ENCODE data around the gene PTPN14. TPM values are rescaled to one million over a fixed set of nuclear protein-coding genes. Genes with fewer than 3 reads are reported as not detected.

The PTPN14 gene
- total RNA-seq, 5 donors from 2014 or later (not counting 1 experiment from before 2014, with no cell fraction given), result 0.02 to 0.36 (median 0.29) TPM

- no peaks in the 10 kb centered on the region for H3K4me1 ChIP-seq (ENCODE audit: control insufficient read depth in 1 of 2, extremely low read depth in 1 of 2, insufficient read depth in 2 of 2, low read length in 2 of 2)
- no peak for ATAC-seq (replicated peaks in 1 of 4)
- H3K27ac ChIP-seq (ENCODE audit: low read length), result no peak overlapping the region
- no peak overlapping the region for H3K4me3 ChIP-seq (ENCODE audit: control insufficient read depth in 1 of 2, extremely low read depth in 1 of 2, low read length in 1 of 2)
- H3K27me3 ChIP-seq (replicated peaks in 1 of 2; ENCODE audit: control insufficient read depth in 2 of 2, extremely low read depth in 1 of 2, insufficient read depth in 2 of 2, low read length in 1 of 2), result no peaks in the 10 kb centered on the region
- peaks cover 3 to 5% (median 3%) of the 10 kb centered on the region in 3 donors for H3K9me3 Mint-ChIP-seq
- H3K27me3 Mint-ChIP-seq, result no peaks in the 10 kb centered on the region
- no peaks in the 10 kb centered on the region for H3K9me3 ChIP-seq
- no peak overlapping the region for H3K4me3 Mint-ChIP-seq
- CTCF ChIA-PET, result interaction anchor here (0.6 to 1.3 kb wide), 4 partner anchors 17 to 135 kb away, joined by 3 to 11 read pairs (median 4); no protein-coding TSS in a partner anchor
- POLR2A ChIA-PET, result interaction anchor here (0.6 to 0.7 kb wide), 2 partner anchors 18 to 911 kb away, joined by 3 to 4 read pairs; no protein-coding TSS in a partner anchor
- DNase-seq, result no peak
- no peak overlapping the region for H3K27ac Mint-ChIP-seq
- no peaks in the 10 kb centered on the region for H3K4me1 Mint-ChIP-seq
- H3K36me3 Mint-ChIP-seq, result peaks cover 13% of the 10 kb centered on the region
- no CpG with 5 or more reads among the region's 2 CpGs for WGBS (ENCODE audit: insufficient coverage)
- peaks cover 0 to 3% of the 10 kb centered on the region in 2 donors for H3K36me3 ChIP-seq (ENCODE audit: control insufficient read depth in 2 of 2, extremely low read depth in 1 of 2, insufficient read depth in 1 of 2, low read length in 1 of 2)
These were observed 201.6 kb downstream of the PTPN14 start for GRCh38 chr1:214349781-214350180.

GRCh38 chr1:214349008-214349407 lies 202.4 kb downstream of the PTPN14 start:
- Mint-ChIP-seq H3K9me3 (peaks cover 8 to 11% (median 8%) of the 10 kb centered on the region in 3 donors), H3K4me3 (no peak overlapping the region), H3K27me3 (no peaks in the 10 kb centered on the region), H3K36me3 (peaks cover 21% of the 10 kb centered on the region), H3K4me1 (no peaks in the 10 kb centered on the region), H3K27ac (no peak overlapping the region)
- DNase-seq, result no peak
- Histone ChIP-seq H3K9me3 (no peaks in the 10 kb centered on the region), H3K4me1 (ENCODE audit: control insufficient read depth in 1 of 2, extremely low read depth in 1 of 2, insufficient read depth in 2 of 2, low read length in 2 of 2) (no peaks in the 10 kb centered on the region), H3K4me3 (ENCODE audit: control insufficient read depth in 1 of 2, extremely low read depth in 1 of 2, low read length in 1 of 2) (no peak overlapping the region), H3K27me3 (replicated peaks in 1 of 2; ENCODE audit: control insufficient read depth in 2 of 2, extremely low read depth in 1 of 2, insufficient read depth in 2 of 2, low read length in 1 of 2) (no peaks in the 10 kb centered on the region), H3K36me3 (ENCODE audit: control insufficient read depth in 2 of 2, extremely low read depth in 1 of 2, insufficient read depth in 1 of 2, low read length in 1 of 2) (peaks cover 0 to 4% of the 10 kb centered on the region in 2 donors), H3K27ac (ENCODE audit: low read length) (no peak overlapping the region)
- CTCF ChIA-PET, result interaction anchor here in 1 of 2 donors (0.6 to 1.2 kb wide), 2 partner anchors 17 to 40 kb away, joined by 3 read pairs; no protein-coding TSS in a partner anchor
- 100% methylated on average over 2 of the region's 5 CpGs for WGBS (ENCODE audit: insufficient coverage)
- POLR2A ChIA-PET, result interaction anchor here in 1 of 2 donors (0.7 kb wide), 1 partner anchor 17 kb away, joined by 3 read pairs; no protein-coding TSS in a partner anchor
- ATAC-seq (replicated peaks in 1 of 4), result no peak

GRCh38 chr1:214344897-214345296 lies 206.5 kb downstream of the PTPN14 start:
- Mint-ChIP-seq H3K27ac (no peak overlapping the region), H3K36me3 (peaks cover 51% of the 10 kb centered on the region), H3K4me3 (no peak overlapping the region), H3K9me3 (peaks cover 8 to 15% (median 8%) of the 10 kb centered on the region in 3 donors), H3K4me1 (no peaks in the 10 kb centered on the region), H3K27me3 (no peaks in the 10 kb centered on the region)
- peaks cover 0 to 9% of the 10 kb centered on the region in 2 donors for H3K36me3 ChIP-seq (ENCODE audit: control insufficient read depth in 2 of 2, extremely low read depth in 1 of 2, insufficient read depth in 1 of 2, low read length in 1 of 2)
- POLR2A ChIA-PET, result no interaction called here
- DNase-seq, result no peak
- H3K4me1 ChIP-seq (ENCODE audit: control insufficient read depth in 1 of 2, extremely low read depth in 1 of 2, insufficient read depth in 2 of 2, low read length in 2 of 2), result no peaks in the 10 kb centered on the region
- no peak overlapping the region for H3K27ac ChIP-seq (ENCODE audit: low read length)
- CTCF ChIA-PET, result interaction anchor here in 1 of 2 donors (1.4 kb wide), 1 partner anchor 83 kb away, joined by 8 read pairs; no protein-coding TSS in a partner anchor
- no peaks in the 10 kb centered on the region for H3K27me3 ChIP-seq (replicated peaks in 1 of 2; ENCODE audit: control insufficient read depth in 2 of 2, extremely low read depth in 1 of 2, insufficient read depth in 2 of 2, low read length in 1 of 2)
- no peaks in the 10 kb centered on the region for H3K9me3 ChIP-seq
- no peak for ATAC-seq (replicated peaks in 1 of 4)
- H3K4me3 ChIP-seq (ENCODE audit: control insufficient read depth in 1 of 2, extremely low read depth in 1 of 2, low read length in 1 of 2), result no peak overlapping the region

GRCh38 chr1:214342525-214342924 lies 208.9 kb downstream of the PTPN14 start:
- ChIA-PET CTCF (no interaction called here), POLR2A (no interaction called here)
- H3K27me3 ChIP-seq (replicated peaks in 1 of 2; ENCODE audit: control insufficient read depth in 2 of 2, extremely low read depth in 1 of 2, insufficient read depth in 2 of 2, low read length in 1 of 2), result no peaks in the 10 kb centered on the region
- peaks cover 5 to 12% of the 10 kb centered on the region in 2 donors for H3K36me3 ChIP-seq (ENCODE audit: control insufficient read depth in 2 of 2, extremely low read depth in 1 of 2, insufficient read depth in 1 of 2, low read length in 1 of 2)
- Mint-ChIP-seq H3K36me3 (peaks cover 65% of the 10 kb centered on the region), H3K4me1 (no peaks in the 10 kb centered on the region), H3K4me3 (no peak overlapping the region), H3K27ac (no peak overlapping the region), H3K27me3 (no peaks in the 10 kb centered on the region), H3K9me3 (peaks cover 8 to 15% (median 8%) of the 10 kb centered on the region in 3 donors)
- ATAC-seq (replicated peaks in 1 of 4) (no peak), DNase-seq (no peak)
- no peaks in the 10 kb centered on the region for H3K9me3 ChIP-seq
- H3K4me3 ChIP-seq (ENCODE audit: control insufficient read depth in 1 of 2, extremely low read depth in 1 of 2, low read length in 1 of 2), result no peak overlapping the region
- H3K27ac ChIP-seq (ENCODE audit: low read length), result no peak overlapping the region
- H3K4me1 ChIP-seq (ENCODE audit: control insufficient read depth in 1 of 2, extremely low read depth in 1 of 2, insufficient read depth in 2 of 2, low read length in 2 of 2), result no peaks in the 10 kb centered on the region

- WGBS (ENCODE audit: insufficient coverage), result 100% methylated on average over 1 of the region's 3 CpGs
- Mint-ChIP-seq H3K27ac (no peak overlapping the region), H3K4me1 (no peaks in the 10 kb centered on the region), H3K36me3 (peaks cover 70% of the 10 kb centered on the region), H3K9me3 (peaks cover 8 to 15% (median 8%) of the 10 kb centered on the region in 3 donors), H3K27me3 (no peaks in the 10 kb centered on the region), H3K4me3 (no peak overlapping the region)
- ChIA-PET CTCF (interaction anchor here in 1 of 2 donors (1.0 kb wide), 1 partner anchor 12 kb away, joined by 3 read pairs; no protein-coding TSS in a partner anchor), POLR2A (no interaction called here)
- Histone ChIP-seq H3K27ac (ENCODE audit: low read length) (no peak overlapping the region), H3K4me1 (ENCODE audit: control insufficient read depth in 1 of 2, extremely low read depth in 1 of 2, insufficient read depth in 2 of 2, low read length in 2 of 2) (no peaks in the 10 kb centered on the region), H3K9me3 (no peaks in the 10 kb centered on the region), H3K4me3 (ENCODE audit: control insufficient read depth in 1 of 2, extremely low read depth in 1 of 2, low read length in 1 of 2) (no peak overlapping the region), H3K27me3 (replicated peaks in 1 of 2; ENCODE audit: control insufficient read depth in 2 of 2, extremely low read depth in 1 of 2, insufficient read depth in 2 of 2, low read length in 1 of 2) (no peaks in the 10 kb centered on the region), H3K36me3 (ENCODE audit: control insufficient read depth in 2 of 2, extremely low read depth in 1 of 2, insufficient read depth in 1 of 2, low read length in 1 of 2) (peaks cover 5 to 18% of the 10 kb centered on the region in 2 donors)
- DNase-seq, result no peak
- ATAC-seq (replicated peaks in 1 of 4), result no peak
These were observed 209.5 kb downstream of the PTPN14 start for GRCh38 chr1:214341932-214342331.

GRCh38 chr1:214341459-214341858 lies 209.9 kb downstream of the PTPN14 start:
- Histone ChIP-seq H3K27me3 (replicated peaks in 1 of 2; ENCODE audit: control insufficient read depth in 2 of 2, extremely low read depth in 1 of 2, insufficient read depth in 2 of 2, low read length in 1 of 2) (no peaks in the 10 kb centered on the region), H3K9me3 (no peaks in the 10 kb centered on the region), H3K4me1 (ENCODE audit: control insufficient read depth in 1 of 2, extremely low read depth in 1 of 2, insufficient read depth in 2 of 2, low read length in 2 of 2) (no peaks in the 10 kb centered on the region), H3K27ac (ENCODE audit: low read length) (no peak overlapping the region), H3K36me3 (ENCODE audit: control insufficient read depth in 2 of 2, extremely low read depth in 1 of 2, insufficient read depth in 1 of 2, low read length in 1 of 2) (peaks cover 5 to 22% of the 10 kb centered on the region in 2 donors), H3K4me3 (ENCODE audit: control insufficient read depth in 1 of 2, extremely low read depth in 1 of 2, low read length in 1 of 2) (no peak overlapping the region)
- Mint-ChIP-seq H3K27ac (no peak overlapping the region), H3K4me1 (no peaks in the 10 kb centered on the region), H3K9me3 (peaks cover 8 to 15% (median 8%) of the 10 kb centered on the region in 3 donors), H3K4me3 (no peak overlapping the region), H3K36me3 (peaks cover 75% of the 10 kb centered on the region), H3K27me3 (no peaks in the 10 kb centered on the region)
- CTCF ChIA-PET, result interaction anchor here (0.5 to 1.0 kb wide), 2 partner anchors 12 to 131 kb away, joined by 3 read pairs; no protein-coding TSS in a partner anchor
- no peak for ATAC-seq (replicated peaks in 1 of 4)
- no peak for DNase-seq
- WGBS (ENCODE audit: insufficient coverage), result 100% methylated on average over 2 of the region's 3 CpGs
- POLR2A ChIA-PET, result interaction anchor here in 1 of 2 donors (0.7 kb wide), 1 partner anchor 86 kb away, joined by 6 read pairs; no protein-coding TSS in a partner anchor
